CD4-positive, alpha-beta T cell treated with Interleukin-4 for 4 hours (primary cell): ENCODE results near the gene ADGB.
"Not testable (repeated sequence)": the region's sequence is repeated elsewhere in the genome, so short reads cannot be mapped to it uniquely, and the experiment has no call there.

Experiments used
- DNase-seq: peaks from one replicate; pipeline ENCODE4 v3.0.0-alpha.2; 2020

Gene ADGB

DNA sequence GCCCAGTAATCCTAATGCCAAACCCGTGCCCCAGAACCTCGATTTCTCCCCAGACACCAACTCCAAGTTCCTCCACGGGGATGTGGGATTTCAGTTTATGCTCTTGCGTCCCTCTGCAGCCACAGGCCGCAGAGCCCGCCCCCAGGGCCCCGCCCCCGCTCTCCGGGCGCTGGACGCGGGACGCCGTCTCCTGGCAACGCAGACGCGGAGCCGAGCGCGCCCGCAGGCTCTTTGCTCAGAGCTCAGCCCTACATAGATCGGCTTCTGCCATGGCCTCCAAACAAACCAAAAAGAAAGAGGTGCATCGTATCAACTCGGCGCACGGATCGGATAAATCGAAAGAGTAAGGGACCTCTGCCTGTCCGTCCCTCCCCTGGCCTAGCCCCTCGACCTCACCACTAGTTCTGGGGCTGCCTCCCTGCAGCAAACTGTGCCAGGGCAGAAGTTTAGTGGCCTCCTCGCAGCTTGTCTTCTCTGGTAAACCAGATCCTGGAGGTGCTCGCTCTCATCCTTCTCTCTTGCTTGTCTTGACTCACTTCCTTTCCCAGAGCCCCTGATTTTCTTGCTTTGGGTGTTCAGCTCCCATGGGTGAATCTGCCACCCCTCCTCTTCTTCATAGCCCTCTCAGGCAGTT is at the start of gene ADGB:
Gene ADGB, plus strand, starts transcription at position 201 of the 634 bp plus-strand sequence. Its CDS starts 69 bp downstream, at position 270.
- DNase-seq: no peak

DNA sequence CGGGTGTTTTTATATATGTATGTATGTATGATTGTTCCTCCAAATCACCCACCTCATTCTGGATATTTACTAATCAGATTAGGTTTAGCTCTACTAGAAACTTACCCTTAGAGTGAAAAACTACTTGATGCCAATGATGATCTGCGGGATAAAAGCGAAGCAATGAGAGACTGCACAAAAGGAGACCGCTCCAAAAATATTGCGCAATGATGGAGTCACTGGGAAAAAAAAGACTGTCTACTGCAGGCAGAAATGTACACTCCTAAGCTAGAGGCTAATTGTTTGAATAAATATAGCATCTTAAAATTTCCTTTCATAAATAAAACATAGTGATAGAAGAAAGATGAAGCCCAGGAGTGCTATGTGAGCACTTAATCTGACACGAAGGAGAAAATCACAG is 47.9 kb upstream of the ADGB start:
- no peak for DNase-seq

DNA sequence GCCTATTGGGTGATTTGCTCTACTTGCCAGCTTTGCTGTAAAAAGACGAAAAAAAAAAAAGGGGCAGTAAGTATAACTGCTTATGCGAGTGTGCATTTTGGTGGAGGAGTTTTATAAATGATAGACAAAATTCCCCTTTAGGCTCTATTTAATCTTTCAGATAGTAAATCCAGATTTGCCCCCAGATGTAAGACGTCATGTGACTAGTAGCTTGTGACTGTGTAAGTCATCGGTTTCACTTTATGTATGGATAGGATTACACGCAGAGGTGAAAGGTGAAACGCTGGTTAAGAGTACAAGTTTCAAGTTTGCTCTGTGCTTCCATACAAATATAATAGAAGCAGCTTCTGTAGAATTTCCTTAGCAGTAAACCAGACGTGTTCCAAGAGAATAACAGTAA is 47.2 kb upstream of the ADGB start:
- no peak for DNase-seq

DNA sequence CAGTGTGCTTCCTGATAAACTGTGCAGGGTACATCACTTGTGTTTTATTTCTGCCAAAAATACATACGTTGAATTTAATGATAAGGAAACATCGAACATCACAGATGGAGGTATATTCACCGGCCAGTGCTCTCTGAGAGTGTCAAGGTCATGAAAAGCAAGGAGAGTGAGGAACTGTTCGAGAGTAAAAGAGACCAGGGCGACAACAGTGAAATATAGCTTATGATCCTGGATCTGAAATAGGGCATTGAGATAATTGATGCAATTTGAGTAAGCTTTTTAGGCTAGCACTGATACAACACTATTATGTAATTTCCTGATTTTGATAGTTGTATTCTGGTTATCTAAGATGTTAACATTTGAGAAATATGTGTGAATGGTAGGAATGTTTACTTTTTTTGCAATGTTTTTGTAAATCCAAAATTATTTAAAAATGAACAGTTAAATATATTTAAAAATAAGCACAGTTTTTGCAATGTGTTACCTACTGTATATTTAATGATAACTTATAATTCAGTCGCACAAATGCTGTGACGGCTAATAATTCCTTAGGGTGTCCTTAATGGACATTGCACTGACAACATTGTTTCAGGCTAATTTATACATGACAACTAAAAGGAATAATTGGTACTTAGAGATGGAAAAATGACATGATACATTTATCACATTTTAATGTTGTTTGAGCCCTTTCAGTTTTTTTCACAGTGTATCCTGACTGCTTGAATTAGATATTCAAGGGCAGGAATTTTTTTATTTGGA is 45.2 kb upstream of the ADGB start:
- no peak for DNase-seq

DNA sequence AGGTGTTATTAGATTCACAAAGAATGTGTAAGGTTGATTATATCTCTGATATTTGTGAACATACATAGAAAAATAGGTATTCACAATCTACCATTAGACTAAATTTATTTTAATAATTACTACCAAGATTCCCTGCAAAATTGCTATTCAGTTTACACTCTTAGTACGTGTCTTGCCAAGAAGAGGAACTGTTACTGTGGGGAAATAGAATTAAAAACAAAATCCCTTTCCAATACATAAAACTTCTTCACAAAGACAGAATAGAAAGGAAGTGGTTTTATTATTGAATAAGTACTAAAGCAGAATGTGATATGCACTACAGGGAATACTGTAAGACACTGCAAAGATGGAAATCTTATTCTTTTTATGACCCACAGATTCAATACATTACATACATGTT is 38.2 kb upstream of the ADGB start:
- DNase-seq: no peak

DNA sequence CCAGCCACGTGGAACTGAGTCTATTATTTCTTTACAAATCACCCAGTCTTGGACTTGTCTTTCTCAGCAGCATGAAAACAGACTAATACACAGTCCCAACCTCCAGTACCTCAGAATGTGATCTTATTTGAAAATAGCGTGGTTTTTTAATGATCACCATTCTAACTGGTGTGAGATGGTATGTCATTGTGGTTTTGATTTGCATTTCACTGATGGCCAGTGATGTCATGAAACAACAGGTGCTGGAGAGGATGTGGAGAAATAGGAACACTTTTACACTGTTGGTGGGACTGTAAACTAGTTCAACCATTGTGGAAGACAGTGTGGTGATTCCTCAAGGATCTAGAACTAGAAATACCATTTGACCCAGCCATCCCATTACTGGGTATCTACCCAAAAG is 32.1 kb upstream of the ADGB start:
- DNase-seq: not testable (repeated sequence)

DNA sequence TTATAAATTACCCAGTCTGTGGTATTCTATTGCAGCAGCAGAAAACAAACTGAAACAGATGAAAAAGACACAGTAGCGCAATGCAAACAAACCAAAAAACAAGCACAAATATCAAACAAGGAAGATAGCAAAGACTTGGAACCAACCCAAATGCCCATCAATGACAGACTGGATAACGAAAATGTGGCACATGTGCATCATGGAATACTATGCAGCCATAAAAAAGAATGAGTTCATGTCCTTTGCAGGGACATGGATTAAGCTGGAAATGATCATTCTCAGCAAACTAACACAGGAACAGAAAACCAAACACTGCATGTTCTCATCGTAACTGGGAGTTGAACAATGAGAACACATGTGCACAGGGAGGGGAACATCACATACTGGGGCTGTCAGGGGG is 30.2 kb upstream of the ADGB start:
- DNase-seq: not testable (repeated sequence)

DNA sequence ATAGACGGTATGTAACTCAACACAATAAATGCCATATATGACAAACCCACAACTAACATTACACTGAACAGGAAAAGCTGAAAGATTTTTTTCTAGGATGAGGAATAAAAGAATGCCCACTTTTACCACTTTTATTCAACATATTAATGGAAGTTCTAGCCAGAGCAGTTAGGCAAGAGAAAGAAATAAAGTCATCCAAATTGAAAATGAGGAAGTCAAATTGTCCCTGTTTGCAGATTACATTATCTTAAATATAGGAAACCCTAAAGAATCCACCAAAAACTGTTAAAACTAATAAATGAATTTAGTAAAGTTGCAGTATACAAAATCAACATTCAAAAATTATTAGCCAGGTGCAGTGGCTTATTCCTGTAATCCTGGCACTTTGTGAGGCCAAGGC is 24.6 kb upstream of the ADGB start:
- no peak for DNase-seq

DNA sequence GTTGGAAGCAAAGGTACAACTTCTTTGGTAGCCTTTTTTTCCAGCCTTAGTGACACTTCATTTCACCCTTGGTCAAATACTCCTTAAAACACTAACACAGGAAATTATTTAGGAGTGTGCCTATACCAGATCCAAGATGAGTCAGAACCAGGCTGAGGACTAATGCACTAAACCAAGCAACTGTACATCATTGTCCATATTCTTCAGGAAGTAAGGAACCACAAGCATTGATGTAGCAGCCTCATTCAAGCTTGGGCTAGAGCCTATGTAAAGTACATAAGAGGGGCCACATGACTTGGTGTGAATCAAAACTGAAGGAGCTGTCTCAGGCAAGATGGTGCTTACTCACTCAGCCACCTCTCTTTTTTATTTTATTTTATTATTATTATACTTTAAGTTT is 20.7 kb upstream of the ADGB start:
- DNase-seq: no peak

DNA sequence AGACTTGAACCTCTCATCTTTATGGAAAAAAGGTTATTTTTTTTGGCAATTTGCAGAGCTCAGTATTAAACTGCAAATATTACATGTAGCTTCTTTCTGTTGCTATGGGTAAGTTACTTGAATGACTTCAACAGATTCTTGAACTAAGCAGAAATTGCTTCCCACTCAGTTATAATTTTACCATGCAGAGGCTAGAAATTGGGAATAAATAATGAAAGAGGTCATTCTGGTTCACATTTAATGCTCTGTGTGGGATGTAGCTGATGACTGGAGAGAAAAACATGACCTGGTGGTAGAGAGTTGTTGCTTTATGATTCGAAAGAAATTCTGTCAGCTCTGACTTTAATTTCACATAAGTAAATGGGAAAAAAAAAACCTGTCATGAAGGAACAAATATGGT is 16.8 kb upstream of the ADGB start:
- no peak for DNase-seq

DNA sequence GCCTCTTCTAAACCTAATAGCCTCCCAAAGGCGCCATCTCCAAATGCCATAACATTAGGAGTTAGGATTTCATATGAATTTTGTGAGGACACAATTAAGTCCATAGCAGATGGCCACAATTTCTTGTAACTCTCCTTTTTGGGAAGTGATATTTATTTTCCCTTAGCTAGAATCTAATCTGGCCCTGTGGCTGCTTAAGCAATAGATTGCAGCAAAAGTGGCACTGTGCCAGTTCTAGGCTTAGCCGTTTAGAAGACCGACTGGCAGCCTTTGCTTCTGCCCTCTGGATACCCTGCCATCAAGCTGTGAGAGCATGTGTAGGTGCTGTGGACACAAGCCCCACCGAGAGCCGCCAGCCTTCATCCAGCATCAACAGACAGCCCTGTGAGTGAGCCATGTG is 15.9 kb upstream of the ADGB start:
- DNase-seq: no peak

DNA sequence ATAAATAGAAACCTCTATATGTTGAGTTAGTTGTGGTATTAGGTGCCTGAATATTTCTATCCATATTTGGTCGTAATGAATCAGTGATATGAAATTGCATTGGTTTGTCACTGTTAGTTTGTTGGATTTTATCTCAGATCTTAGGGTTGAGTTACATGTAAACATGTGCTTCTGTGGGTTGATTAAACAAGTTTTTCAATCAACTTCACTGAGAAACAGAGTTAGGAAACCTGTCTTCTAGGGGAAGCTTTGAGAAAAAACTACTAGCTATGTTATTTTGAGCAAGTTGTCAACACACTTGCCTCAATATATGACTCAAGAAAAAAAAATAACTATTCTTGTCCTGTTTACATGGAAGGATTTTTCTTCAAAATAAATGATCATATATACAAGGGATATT is 14.8 kb upstream of the ADGB start:
- DNase-seq: no peak

DNA sequence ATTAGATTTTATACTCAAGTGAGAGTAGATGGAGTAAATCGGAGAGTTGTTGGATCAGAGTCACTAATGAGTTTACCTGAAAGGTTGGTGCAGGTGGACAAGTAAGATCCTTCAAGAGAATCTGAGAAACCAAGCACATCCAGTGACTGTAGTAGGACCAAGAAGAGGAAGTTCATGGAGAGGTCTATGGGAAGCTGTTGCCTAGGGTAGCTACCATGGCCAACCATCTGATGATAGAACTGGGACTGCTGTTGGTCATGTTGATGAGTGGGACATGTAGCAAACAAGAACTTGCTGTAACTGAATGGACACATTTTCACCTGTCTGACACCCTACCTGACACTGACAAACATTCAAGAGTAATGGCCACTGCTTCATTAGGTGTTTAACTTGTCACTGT is 11.3 kb upstream of the ADGB start:
- DNase-seq: no peak

DNA sequence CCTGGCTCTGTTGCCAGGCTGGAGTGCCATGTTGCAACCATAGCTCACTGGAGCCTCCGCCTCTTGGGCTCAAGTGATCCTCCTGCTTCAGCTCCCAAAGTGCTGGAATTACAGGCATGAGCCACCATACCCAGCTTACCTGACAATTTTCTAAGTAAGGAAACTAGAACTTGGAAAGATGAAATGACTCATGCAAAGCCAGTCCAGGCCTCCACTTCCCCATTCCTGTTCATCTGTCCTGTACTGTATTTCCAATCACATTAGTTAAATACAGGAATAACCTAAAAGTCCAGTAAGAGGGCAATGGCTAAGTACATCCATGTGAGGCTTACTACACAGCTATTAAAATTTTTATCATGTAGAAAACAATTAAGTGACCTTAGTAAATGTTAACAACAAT is 8.3 kb upstream of the ADGB start:
- DNase-seq: no peak

DNA sequence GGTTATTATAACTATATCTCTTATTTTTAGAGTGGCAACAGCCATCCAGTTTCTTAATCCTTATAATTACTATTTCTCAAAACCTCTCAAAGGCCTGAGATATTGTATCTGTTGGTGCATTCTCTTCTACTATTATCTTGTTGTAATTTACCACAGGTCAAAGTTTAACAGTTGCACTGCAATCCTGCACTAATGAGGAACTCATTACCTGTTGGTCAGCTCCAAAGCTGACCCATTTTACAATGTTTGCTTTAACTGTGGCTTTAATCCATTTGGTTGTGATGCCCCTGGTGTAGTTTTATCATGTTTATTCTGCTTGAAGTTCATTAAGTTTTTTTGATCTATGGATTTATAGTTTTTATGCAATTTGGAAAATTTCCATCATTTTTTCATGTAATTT is 6.3 kb upstream of the ADGB start:
- DNase-seq: no peak

DNA sequence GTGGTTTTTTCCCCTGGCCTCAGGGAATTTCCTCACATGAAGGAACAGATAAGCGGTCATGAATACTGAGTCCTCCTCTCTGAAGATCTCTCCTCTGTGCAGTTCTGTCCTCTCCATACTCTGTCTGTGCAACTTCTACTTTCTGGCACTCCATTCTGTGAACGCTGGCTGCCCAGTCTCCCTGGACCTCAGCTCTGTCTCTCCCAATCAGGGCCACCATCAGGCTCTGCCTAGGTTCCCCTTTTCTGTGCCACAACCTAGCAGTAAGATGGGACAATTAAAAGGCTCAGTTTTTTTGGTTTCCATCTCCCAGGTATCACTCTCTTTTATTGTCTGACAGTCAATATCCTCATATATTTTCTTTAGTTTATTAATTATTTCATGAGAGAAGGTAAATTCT is 4.8 kb upstream of the ADGB start:
- no peak for DNase-seq

DNA sequence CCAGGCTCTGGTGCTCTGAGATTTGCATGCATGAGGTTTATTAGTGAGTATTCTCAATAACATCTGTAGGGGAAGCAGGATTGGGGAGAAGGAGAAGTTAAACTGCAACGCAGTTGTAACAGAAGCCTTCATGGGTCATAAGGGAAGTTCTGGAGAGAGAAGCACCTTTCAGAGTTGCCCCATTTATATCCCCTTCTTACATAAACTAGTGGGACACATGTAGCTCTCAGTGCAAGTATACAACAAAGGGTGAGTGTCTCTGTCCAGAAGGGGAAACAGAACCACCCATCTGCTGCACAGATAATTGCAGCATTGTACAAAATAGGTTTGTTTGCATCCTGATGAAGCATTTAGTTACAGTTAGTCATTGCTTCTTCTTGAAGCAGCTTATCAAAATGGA is 4.3 kb upstream of the ADGB start:
- no peak for DNase-seq

DNA sequence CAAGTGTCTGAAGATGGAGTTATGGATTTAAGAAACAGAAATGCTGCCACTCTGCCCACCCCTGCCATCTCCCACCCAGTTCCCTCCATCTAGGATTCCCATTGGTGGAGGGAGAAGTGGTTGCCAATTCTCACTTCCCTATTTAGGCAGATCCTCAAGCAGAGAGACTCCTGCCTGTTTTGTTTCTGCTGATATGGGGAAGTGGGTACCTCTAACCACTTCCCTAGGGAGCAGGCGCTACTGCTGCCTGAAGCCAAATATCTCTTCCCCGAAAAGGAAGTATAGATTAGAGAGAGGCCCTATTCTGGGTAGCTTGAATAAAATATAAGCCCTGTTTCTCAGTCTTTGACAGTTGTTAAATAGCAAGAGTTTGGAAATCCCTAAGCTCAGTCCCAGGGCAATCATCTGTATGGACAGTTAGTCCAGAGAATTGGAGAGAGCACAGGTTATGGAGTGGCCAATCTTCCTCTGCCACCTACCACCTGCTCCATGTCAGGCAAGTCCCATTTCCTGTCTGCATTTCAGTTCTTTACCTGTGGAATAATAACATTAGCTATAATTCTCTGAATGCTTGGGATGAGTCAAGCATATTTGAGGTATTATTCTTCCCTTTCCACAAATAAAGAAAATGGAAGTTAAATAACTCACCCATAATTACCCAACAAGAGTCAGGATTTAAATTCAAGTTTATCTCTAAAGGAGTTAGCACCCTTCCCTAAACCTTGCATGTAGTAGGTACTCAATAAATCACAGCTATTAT is 2.6 kb upstream of the ADGB start:
- DNase-seq: peak; percentile 15

DNA sequence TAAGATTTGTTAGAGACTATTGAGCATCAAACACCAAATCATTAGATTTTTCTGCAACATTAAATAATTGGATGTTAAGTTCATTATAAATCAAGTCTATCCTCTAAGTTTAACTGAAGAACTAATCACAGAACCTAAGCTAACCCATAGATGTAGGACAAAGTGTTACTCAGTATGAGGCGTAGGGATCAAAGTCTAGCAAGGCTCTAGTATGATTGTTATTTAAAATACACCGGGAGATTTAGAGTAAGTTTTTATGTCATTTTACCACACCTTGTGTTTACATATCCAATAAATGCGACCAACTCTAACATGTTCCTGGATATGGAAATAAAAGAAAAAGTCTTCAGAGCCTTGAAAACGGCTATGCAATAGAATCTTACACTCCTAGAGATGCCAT is 2.6 kb downstream of the ADGB start:
- DNase-seq: no peak

DNA sequence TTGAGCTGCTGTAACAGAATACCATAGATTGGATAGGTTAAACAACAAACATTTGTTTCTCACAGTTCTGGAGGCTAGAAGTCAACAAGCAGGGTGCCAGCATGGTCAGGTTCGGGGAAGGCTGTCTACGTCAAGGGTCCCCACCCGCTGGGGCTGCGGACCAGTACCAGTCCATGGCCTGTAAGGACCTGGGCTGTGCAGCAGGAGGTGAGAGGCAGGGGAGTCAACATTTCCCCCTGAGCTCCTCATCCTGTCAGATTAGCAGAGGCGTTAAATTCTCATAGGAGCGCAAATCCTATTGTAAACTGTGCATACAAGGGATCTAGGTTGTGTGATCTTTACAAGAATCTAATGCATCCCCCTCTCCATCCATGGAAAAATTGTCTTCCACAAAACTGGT is 3.8 kb downstream of the ADGB start:
- DNase-seq: no peak

DNA sequence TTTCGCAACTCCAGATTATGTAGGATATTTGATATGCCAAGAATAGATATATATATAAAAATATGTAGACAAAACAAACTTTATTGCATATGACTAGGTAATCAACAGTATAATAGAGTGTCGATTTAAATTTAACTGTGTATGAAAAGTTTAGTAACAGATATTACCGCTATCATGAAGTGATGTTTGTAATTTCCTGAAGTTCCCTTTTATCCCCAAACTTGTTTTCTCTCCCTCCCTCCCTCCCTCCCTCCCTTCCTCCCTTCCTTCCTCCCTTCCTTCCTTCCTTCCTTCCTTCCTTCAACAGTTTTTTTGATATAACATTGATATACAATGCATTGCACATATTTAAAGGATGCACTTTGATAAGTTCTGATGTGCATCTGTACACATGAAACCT is 15.2 kb downstream of the ADGB start:
- no peak for DNase-seq

DNA sequence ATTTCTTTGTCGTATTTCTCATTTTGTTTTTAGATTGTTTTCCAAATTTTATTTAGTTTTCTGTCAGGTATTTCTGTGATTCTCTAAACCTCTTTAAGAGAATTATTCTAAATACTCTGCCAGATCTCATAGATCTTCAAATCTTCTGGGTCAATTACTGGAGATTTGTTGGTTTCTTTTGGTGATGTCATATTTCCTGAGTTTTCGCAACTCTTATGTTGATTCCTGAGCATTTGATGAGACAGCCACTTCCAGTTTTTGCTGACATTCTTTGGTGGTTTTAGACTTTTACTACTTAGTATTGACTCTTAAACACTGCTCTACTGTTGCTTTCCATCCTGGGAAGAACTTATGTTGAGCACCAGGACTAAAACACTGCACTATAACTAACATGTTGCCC is 21.9 kb downstream of the ADGB start:
- no peak for DNase-seq

DNA sequence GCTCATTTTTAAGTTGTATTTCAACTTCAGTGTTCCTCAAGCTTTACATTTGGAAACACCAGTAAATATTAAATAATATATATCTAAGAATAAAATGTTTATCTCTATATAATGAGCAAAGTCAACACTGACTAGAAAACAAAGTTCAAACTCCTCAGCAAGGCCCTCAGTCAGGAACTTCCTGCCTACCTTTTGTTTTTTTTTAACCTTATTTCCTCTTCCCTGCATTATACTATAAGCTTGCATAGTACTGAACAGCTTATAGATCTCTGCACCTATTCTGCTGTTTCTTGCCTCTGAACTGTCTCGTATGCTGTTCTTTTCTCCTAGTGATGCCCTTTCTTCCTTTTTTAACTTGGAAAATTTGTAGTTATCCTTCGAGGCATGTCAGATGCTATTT is 29.6 kb downstream of the ADGB start:
- no peak for DNase-seq

DNA sequence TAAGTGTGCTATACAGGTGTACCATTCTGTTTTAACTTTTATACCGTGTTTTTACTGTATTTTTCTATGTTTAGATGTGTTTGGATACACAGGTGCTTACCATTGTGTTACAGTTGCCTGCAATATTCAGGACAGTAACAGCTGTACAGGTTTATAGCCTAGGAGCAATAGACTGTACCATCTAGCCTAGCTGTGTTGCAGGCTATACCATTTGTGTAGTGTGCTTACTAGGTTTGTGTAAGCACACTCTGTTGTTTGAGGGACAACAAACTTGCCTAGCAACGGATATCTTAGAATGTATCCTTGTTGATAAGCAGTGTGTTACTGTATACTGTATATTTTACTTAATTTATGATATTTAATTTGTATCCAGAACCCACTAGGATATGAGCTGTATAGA is 35.2 kb downstream of the ADGB start:
- DNase-seq: no peak
